Activated T-helper 2 cell treated with anti-CD3 and anti-CD28 coated beads, Interferon-gamma antibody, Interleukin-2, Interleukin-4, amounts not matched to agents 10 μg/mL and 5 μg/mL and 100 μg/mL, durations not matched to agents 14 hours and 24 hours and 36 hours (primary cell): ENCODE measurements around the gene DYNC1I1. TPM values are rescaled to one million over a fixed set of nuclear protein-coding genes. Genes with fewer than 3 reads are reported as not detected.

Source experiments
- DNase-seq: peaks from one replicate; pipeline ENCODE4 v3.0.0; 2021; ENCODE audit warnings: low spot score
- H3K27ac Mint-ChIP-seq: one replicate; pipeline ENCODE4 v1.8.0; 2021; ENCODE audit warnings: mixed read lengths
- H3K27me3 Mint-ChIP-seq: one replicate; pipeline ENCODE4 v1.8.0; 2021; ENCODE audit warnings: low read depth, mixed read lengths
- H3K36me3 Mint-ChIP-seq: one replicate; pipeline ENCODE4 v1.8.0; 2021; ENCODE audit warnings: low read depth, mixed read lengths
- H3K4me1 Mint-ChIP-seq: one replicate; pipeline ENCODE4 v1.8.0; 2021; ENCODE audit warnings: low read depth, mixed read lengths
- H3K4me3 Mint-ChIP-seq: one replicate; pipeline ENCODE4 v1.8.0; 2021; ENCODE audit warnings: low read depth, mild to moderate bottlenecking, moderate library complexity, mixed read lengths
- H3K9me3 Mint-ChIP-seq: one replicate; pipeline ENCODE4 v1.8.0; 2021; ENCODE audit warnings: mixed read lengths
- intact Hi-C: fragments of 100-400 bp; cut with micrococcal nuclease; formaldehyde crosslinking; loops from one replicate; pipeline ENCODE4 v1.15.1; 2023
- total RNA-seq: library from RNA; stranded (reverse); gene quantifications from 2 replicates; pipeline ENCODE4 v1.2.3, GENCODE V29; 2022

DYNC1I1 gene
- total RNA-seq, 1 donor from 2014 or later = not detected

- Mint-ChIP-seq H3K4me3 (no peak overlapping the region), H3K4me1 (no peaks in the 10 kb centered on the region), H3K9me3 (no peaks in the 10 kb centered on the region), H3K27ac (no peak overlapping the region), H3K36me3 (no peaks in the 10 kb centered on the region), H3K27me3 (no peaks in the 10 kb centered on the region)
- no peak for DNase-seq
- intact Hi-C loops = no loop called here
These were observed 28.4 kb downstream of the DYNC1I1 start for GRCh38 chr7:95800787-95801186.

- no peak overlapping the region for H3K27ac Mint-ChIP-seq
- H3K4me1 Mint-ChIP-seq = no peaks in the 10 kb centered on the region
- no peaks in the 10 kb centered on the region for H3K27me3 Mint-ChIP-seq
- H3K4me3 Mint-ChIP-seq = no peak overlapping the region
- no peaks in the 10 kb centered on the region for H3K9me3 Mint-ChIP-seq
- no peak for DNase-seq
- intact Hi-C loops = no loop called here
- H3K36me3 Mint-ChIP-seq = no peaks in the 10 kb centered on the region
These were observed 29.9 kb downstream of the DYNC1I1 start for GRCh38 chr7:95802270-95802669.

GRCh38 chr7:95804052-95804451 is 31.7 kb downstream of the DYNC1I1 start:
- Mint-ChIP-seq H3K27me3 (no peaks in the 10 kb centered on the region), H3K4me1 (no peaks in the 10 kb centered on the region), H3K36me3 (no peaks in the 10 kb centered on the region), H3K9me3 (no peaks in the 10 kb centered on the region), H3K27ac (no peak overlapping the region), H3K4me3 (no peak overlapping the region)
- no peak for DNase-seq
- intact Hi-C loops = no loop called here

GRCh38 chr7:95805909-95806308 is 33.6 kb downstream of the DYNC1I1 start:
- H3K4me1 Mint-ChIP-seq = no peaks in the 10 kb centered on the region
- no peak for DNase-seq
- H3K27me3 Mint-ChIP-seq = no peaks in the 10 kb centered on the region
- H3K36me3 Mint-ChIP-seq = no peaks in the 10 kb centered on the region
- H3K4me3 Mint-ChIP-seq = no peak overlapping the region
- H3K9me3 Mint-ChIP-seq = no peaks in the 10 kb centered on the region
- intact Hi-C loops = no loop called here
- H3K27ac Mint-ChIP-seq = no peak overlapping the region

- no peaks in the 10 kb centered on the region for H3K36me3 Mint-ChIP-seq
- H3K27me3 Mint-ChIP-seq = no peaks in the 10 kb centered on the region
- no peak overlapping the region for H3K27ac Mint-ChIP-seq
- DNase-seq = no peak
- no peaks in the 10 kb centered on the region for H3K4me1 Mint-ChIP-seq
- H3K4me3 Mint-ChIP-seq = no peak overlapping the region
- intact Hi-C loops = no loop called here
- H3K9me3 Mint-ChIP-seq = no peaks in the 10 kb centered on the region
These were observed 36.0 kb downstream of the DYNC1I1 start for GRCh38 chr7:95808396-95808795.

- Mint-ChIP-seq H3K4me3 (no peak overlapping the region), H3K27me3 (no peaks in the 10 kb centered on the region), H3K36me3 (no peaks in the 10 kb centered on the region), H3K4me1 (no peaks in the 10 kb centered on the region), H3K27ac (no peak overlapping the region), H3K9me3 (no peaks in the 10 kb centered on the region)
- intact Hi-C loops = no loop called here
- no peak for DNase-seq
These were observed 39.6 kb downstream of the DYNC1I1 start for GRCh38 chr7:95811846-95812445.

- Mint-ChIP-seq H3K36me3 (no peaks in the 10 kb centered on the region), H3K9me3 (no peaks in the 10 kb centered on the region), H3K4me3 (no peak overlapping the region), H3K27ac (no peak overlapping the region), H3K4me1 (no peaks in the 10 kb centered on the region), H3K27me3 (peaks cover 2% of the 10 kb centered on the region)
- intact Hi-C loops = no loop called here
- DNase-seq = no peak
These were observed 42.4 kb downstream of the DYNC1I1 start for GRCh38 chr7:95814721-95815120.

GRCh38 chr7:95817866-95818640 is 45.7 kb downstream of the DYNC1I1 start:
- no peak overlapping the region for H3K27ac Mint-ChIP-seq
- intact Hi-C loops = no loop called here
- no peaks in the 10 kb centered on the region for H3K9me3 Mint-ChIP-seq
- no peak overlapping the region for H3K4me3 Mint-ChIP-seq
- H3K4me1 Mint-ChIP-seq = no peaks in the 10 kb centered on the region
- peaks cover 2% of the 10 kb centered on the region for H3K27me3 Mint-ChIP-seq
- no peaks in the 10 kb centered on the region for H3K36me3 Mint-ChIP-seq
- DNase-seq = no peak

GRCh38 chr7:95820778-95821177 is 48.4 kb downstream of the DYNC1I1 start:
- no peak overlapping the region for H3K27ac Mint-ChIP-seq
- H3K36me3 Mint-ChIP-seq = no peaks in the 10 kb centered on the region
- H3K4me3 Mint-ChIP-seq = no peak overlapping the region
- H3K27me3 Mint-ChIP-seq = peaks cover 2% of the 10 kb centered on the region
- DNase-seq = no peak
- H3K9me3 Mint-ChIP-seq = no peaks in the 10 kb centered on the region
- H3K4me1 Mint-ChIP-seq = no peaks in the 10 kb centered on the region
- intact Hi-C loops = no loop called here

- DNase-seq = no peak
- intact Hi-C loops = no loop called here
- H3K9me3 Mint-ChIP-seq = no peaks in the 10 kb centered on the region
- no peak overlapping the region for H3K27ac Mint-ChIP-seq
- H3K36me3 Mint-ChIP-seq = no peaks in the 10 kb centered on the region
- H3K27me3 Mint-ChIP-seq = peaks cover 2% of the 10 kb centered on the region
- no peak overlapping the region for H3K4me3 Mint-ChIP-seq
- H3K4me1 Mint-ChIP-seq = no peaks in the 10 kb centered on the region
These were observed 50.4 kb downstream of the DYNC1I1 start for GRCh38 chr7:95822717-95823116.

GRCh38 chr7:95824616-95825015 is 52.3 kb downstream of the DYNC1I1 start:
- H3K4me1 Mint-ChIP-seq = no peaks in the 10 kb centered on the region
- H3K9me3 Mint-ChIP-seq = no peaks in the 10 kb centered on the region
- DNase-seq = no peak
- no peak overlapping the region for H3K4me3 Mint-ChIP-seq
- H3K36me3 Mint-ChIP-seq = no peaks in the 10 kb centered on the region
- intact Hi-C loops = no loop called here
- H3K27me3 Mint-ChIP-seq = no peaks in the 10 kb centered on the region
- no peak overlapping the region for H3K27ac Mint-ChIP-seq

- Mint-ChIP-seq H3K4me1 (no peaks in the 10 kb centered on the region), H3K27ac (no peak overlapping the region), H3K4me3 (no peak overlapping the region), H3K27me3 (no peaks in the 10 kb centered on the region), H3K9me3 (no peaks in the 10 kb centered on the region), H3K36me3 (no peaks in the 10 kb centered on the region)
- intact Hi-C loops = no loop called here
- DNase-seq = no peak
These were observed 56.8 kb downstream of the DYNC1I1 start for GRCh38 chr7:95828824-95829790.
